RCC 7860 (cell line): ENCODE measurements around the gene DIP2C.
"Not testable (repeated sequence)": the region's sequence is repeated elsewhere in the genome, so short reads cannot be mapped to it uniquely, and the experiment has no call there.

Experiments used
- DNase-seq: peaks from one replicate; pipeline ENCODE4 v3.0.0-alpha.2; 2015; ENCODE audit warnings: low spot score
- FAIRE-seq: peaks from 2 replicates; lab custom pipeline; 2012; peaks lifted over from hg19 to GRCh38; lab: Jason Lieb, UNC

DIP2C gene

GRCh38 chr10:697097-697875, 7.8 kb upstream of the DIP2C start:
- FAIRE-seq (no peak), DNase-seq (no peak)

- FAIRE-seq = no peak
- no peak for DNase-seq
These were observed 5.9 kb upstream of the DIP2C start for GRCh38 chr10:695396-695795.

GRCh38 chr10:693506-693905, 4.0 kb upstream of the DIP2C start:
- DNase-seq (no peak), FAIRE-seq (no peak)

GRCh38 chr10:692682-693351, 3.3 kb upstream of the DIP2C start:
- no peak for DNase-seq
- FAIRE-seq = no peak

- no peak for DNase-seq
- FAIRE-seq = no peak
These were observed 1.7 kb upstream of the DIP2C start for GRCh38 chr10:691216-691615.

GRCh38 chr10:690372-691161, 1.1 kb upstream of the DIP2C start:
- FAIRE-seq (no peak), DNase-seq (no peak)

GRCh38 chr10:689121-689451, 382 bp downstream of the DIP2C start:
- no peak for FAIRE-seq
- no peak for DNase-seq

- DNase-seq = no peak
- FAIRE-seq = no peak
These were observed 952 bp downstream of the DIP2C start for GRCh38 chr10:688312-689120.

GRCh38 chr10:687583-688311, 1.7 kb downstream of the DIP2C start:
- FAIRE-seq = no peak
- no peak for DNase-seq

- no peak for DNase-seq
These were observed 3.1 kb downstream of the DIP2C start for GRCh38 chr10:686155-686931.

GRCh38 chr10:685613-686012, 3.9 kb downstream of the DIP2C start:
- DNase-seq (no peak), FAIRE-seq (no peak)

More at GRCh38 chr10:686155-686931, 3.1 kb downstream of the DIP2C start:
- no peak for FAIRE-seq

GRCh38 chr10:683448-684071, 5.9 kb downstream of the DIP2C start:
- peak; percentile 92 for DNase-seq
- peak; percentile 94 for FAIRE-seq

GRCh38 chr10:682931-683447, 6.5 kb downstream of the DIP2C start:
- no peak for FAIRE-seq
- DNase-seq = peak; percentile 15

GRCh38 chr10:681670-682318, 7.7 kb downstream of the DIP2C start:
- FAIRE-seq = peak; percentile 89
- peak; percentile 79 for DNase-seq

GRCh38 chr10:680745-681144, 8.7 kb downstream of the DIP2C start:
- DNase-seq (no peak), FAIRE-seq (no peak)

- no peak for DNase-seq
- no peak for FAIRE-seq
These were observed 9.3 kb downstream of the DIP2C start for GRCh38 chr10:680146-680545.

- DNase-seq (no peak), FAIRE-seq (no peak)
These were observed 9.9 kb downstream of the DIP2C start for GRCh38 chr10:679556-679955.

- not testable (repeated sequence) for DNase-seq, FAIRE-seq
These were observed 10.8 kb downstream of the DIP2C start for GRCh38 chr10:678662-679005.
